GM18498 (cell line): ENCODE results near the gene BPHL.
"Not testable (repeated sequence)": the region's sequence is repeated elsewhere in the genome, so short reads cannot be mapped to it uniquely, and the experiment has no call there.

ENCODE experiments used
- ATAC-seq: cut with Tn5 transposase; IDR thresholded peaks from one replicate; pipeline ENCODE4 v1.9.1; 2021; ENCODE audit warnings: mild to moderate bottlenecking, moderate library complexity; ENCODE audit not compliant: unreplicated experiment

The BPHL gene

DNA sequence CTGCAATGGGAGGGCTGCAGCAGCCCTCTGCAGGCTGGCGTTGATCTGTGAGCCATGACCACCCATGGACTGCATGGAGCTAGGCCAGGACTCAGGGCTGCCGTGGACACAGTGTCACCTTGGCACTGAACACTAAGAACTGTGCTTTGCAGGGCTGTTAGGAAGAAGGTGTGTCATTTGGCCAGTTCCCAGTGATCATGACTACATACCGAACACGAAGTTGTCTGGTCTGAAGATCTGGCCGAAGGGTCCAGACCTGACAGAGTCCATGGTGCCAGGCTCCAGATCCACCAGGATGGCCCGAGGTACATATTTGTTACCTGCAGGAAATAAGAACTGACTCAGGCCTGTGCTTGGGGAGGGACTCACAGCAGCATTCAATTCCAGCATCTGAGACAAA is 36.9 kb downstream of the BPHL start:
- not testable (repeated sequence) for ATAC-seq

DNA sequence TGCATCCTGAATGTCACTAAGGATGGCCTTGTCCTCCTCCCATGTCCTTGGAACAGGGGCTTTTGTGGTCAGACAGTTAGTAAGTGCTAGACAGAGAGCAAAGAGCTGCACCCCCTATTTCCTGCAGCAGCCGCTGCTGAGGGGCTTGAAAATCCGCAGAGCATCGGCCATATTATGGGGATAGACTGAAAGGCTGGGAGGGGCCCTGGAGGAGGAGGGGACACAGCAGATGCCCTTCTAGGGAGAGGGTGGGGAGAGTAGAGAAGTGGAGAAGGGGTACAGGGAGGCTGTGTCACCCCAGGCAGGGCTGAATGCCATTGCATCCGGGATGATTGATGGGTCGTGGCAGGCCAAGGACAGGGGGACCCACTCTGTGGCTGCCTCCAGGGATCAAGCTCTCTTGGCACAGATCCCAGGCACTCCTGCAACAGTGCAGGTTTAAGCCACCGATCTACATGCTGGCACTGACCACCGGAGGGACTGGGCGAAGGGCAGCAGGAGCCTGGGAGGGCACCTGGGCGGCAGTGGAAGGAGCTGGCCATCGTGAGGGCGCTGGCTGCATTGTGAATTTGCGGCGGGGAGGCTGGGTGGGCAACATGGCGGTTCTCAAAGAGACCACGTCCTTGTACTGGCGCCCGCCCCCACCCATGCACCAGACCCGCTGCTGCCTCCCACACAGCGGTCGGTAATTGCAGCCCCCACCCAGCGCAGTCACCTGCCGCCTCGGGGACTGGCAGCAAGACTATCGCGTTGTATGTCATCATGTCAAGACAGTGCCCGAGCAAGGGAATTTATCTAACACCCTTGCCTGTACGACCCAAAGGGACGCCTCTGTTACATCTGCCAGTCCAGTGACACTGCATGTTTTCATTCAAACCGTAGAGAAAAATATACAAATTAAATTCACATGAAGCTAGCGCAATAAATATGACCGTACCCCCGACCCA is 37.9 kb downstream of the BPHL start:
- not testable (repeated sequence) for ATAC-seq

GRCh38 chr6:3157131-3157933 is 38.8 kb downstream of the BPHL start, which contains the start of gene TUBB2A:
Gene TUBB2A, minus strand, starts transcription at chr6:3157544. Its CDS starts 81 bp downstream, at chr6:3157463.
- peak; percentile 90 for ATAC-seq

DNA sequence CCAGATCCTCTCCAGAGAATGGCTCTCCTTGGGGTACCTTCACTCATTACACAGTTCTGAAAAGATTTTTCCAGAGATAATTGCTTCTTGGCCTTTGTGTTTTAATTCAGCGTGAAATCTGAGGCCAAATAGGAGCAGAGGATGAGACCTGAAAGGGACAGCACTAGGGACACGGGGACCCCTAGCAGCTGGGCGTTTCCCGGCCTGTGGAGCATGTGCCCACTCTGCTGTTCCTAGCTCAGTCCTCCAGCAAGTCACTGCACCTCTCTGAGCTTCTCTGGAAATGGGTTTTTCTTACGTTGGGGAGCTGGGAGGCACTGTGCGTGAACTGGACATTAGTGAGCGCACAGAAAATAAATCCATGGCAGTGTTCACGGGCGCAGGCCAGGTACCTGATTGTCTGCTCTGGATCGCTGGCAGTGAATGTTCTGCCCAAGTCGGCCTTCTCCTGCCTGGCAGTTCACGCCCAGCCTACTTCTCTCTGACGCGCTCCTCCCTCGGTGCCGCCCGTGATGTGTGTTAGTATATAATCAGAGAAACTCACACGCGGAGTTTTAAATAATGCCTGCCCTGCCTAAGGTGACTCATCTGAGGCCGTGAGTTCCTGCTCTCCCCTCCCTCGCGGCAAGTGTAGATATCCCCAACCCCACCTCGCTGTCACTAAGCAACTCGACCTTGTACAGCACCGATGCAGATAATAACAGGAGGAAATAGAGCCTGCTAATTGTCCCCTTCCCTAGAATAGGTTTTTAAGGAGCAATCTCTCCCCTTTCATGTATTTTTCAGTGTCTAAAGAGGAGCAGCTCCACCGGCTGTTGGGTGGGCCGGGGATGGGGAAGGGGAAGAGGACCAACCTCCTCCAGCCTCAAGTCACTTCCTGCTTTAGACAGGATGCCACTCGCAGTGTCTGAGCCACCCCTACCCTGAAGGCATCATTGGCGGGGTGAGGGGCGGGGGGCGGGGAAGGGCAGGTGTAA is 41.6 kb downstream of the BPHL start:
- no peak for ATAC-seq

DNA sequence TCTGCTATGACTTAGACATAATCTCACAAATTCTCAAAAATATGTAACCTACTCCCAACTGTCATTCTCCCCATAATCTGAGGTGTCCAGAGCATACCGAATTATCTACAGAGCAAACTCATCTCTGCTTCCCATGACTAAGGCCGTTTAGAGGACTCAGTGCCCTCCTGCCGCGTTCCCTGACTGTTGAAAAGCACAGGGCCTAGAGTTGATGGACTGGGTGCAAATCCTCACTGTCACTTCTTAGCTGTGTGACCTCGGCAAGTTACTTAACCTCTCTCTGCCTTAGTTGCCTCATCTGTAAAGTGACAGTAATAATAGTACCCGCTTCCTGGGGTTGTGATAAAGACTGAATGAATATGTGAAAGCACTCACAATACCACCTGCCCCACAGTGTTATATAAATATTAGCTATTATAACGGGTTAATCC is 43.6 kb downstream of the BPHL start:
- no peak for ATAC-seq

- peak; percentile 71 for ATAC-seq
Observed at GRCh38 chr6:3162565-3163247, 44.2 kb downstream of the BPHL start.

- ATAC-seq = peak; percentile 6
Observed at GRCh38 chr6:3163248-3163594, 44.7 kb downstream of the BPHL start.

DNA sequence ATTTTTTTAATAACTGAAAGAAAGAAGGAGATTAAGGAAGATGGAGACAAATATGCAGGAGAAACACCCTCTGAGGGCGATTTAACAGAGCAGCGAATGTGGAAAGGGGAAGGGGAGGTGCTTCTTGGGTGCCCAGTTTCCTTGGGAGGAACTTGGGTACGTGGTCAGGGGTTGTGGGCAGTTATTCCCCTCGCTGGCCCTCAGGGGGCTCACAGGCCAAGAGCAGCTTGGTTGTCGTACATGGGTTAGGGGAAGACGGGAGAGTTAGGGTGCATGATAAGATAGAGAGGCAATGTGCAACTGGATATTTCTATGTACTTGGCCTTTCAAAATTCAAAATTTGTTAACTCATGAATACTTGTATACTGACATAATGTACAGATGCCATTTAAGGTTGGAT is 45.9 kb downstream of the BPHL start:
- no peak for ATAC-seq

DNA sequence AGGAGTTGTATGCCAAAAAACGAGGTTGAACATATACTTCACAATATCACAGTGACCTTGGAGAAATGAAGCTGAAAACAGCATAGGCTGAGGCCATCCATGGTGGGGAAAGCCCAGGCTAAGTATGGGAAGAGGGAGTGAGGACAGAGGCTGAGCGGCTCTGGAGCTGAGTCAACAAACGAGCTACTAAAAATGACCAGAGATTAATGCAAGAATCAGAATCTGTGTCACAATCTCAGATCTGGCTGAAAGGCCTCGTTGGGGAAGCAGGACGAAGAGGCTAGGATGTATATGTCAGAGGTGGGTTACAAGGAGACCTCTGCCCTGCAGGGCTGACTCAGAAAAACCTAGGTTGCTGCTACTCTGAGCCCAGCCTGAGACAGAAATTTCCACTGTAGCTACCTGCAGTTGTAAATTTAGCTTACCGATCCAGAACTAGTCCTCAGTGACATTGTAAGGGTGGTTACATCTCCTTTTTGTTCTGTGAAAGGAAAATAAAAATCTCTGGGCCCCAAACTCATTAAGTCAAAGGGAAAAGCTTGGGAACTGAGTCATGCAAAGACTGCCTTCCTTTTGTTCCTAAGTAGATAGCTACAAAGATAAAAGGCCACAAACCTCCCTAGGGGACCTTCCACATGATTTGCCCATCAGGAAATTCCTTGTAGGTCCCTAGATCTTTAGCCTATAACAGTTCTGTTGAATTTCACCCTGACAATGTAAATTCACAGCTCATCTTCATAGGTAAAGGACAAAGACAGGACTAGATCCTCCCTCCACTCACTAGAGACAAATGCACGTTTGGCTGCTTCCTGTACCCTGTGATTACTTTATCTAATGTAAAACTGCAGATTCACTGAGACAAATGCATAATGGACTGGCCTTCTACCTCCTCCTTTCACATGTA is 47.4 kb downstream of the BPHL start:
- no peak for ATAC-seq

- not testable (repeated sequence) for ATAC-seq
Observed at GRCh38 chr6:3166535-3167225, 48.2 kb downstream of the BPHL start.

DNA sequence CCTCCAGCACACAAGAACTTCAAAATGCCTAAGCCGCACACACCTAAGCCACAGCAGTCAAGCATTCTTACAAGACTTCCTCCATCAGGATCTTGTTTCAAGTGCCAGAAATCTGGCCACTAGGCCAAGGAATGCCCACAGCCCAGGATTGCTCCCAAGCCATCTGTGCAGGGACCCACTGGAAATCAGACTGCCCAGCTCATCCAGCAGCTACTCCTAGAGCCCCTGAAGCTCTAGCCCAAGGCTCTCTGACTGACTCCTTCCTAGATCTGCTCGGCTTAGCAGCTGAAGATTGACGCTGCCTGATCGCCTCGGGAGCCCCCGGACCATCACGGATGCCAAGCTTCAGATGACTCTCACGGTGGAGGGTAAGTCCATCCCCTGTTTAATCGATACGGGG is 49.5 kb downstream of the BPHL start:
- not testable (repeated sequence) for ATAC-seq

GRCh38 chr6:3170676-3171075 is 52.2 kb downstream of the BPHL start:
- ATAC-seq = not testable (repeated sequence)

DNA sequence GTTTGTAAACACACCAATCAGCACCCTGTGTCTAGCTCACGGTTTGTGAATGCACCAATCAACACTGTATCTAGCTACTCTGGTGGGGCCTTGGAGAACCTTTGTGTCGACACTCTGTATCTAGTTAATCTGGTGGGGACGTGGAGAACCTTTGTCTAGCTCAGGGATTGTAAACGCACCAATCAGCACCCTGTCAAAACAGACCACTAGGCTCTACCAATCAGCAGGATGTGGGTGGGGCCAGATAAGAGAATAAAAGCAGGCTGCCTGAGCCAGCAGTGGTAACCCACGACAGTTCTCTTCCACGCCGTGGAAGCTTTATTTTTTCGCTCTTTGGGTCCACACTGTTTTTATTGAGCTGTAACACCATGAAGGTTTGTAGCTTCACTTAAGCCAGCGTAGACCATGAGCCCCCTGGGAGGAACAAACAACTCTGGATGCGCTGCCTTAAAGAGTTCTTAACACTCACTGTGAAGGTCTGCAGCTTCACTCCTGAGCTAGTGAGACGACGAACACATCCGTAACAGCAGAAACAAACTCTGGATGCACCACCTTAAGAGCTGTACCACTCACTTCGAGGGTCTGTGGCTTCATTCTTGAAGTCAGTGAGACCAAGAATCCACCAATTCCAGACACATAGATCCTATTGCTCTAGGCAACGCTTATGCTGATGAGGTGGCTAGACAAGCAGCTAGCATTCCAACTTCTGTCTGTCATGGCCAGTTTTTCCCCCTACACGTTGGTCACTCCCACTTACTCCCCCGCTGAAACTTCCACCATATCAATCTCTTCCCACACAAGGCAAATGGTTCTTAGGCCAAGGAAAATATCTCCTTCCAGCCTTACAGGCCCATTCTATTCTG is 53.0 kb downstream of the BPHL start:
- ATAC-seq = not testable (repeated sequence)

DNA sequence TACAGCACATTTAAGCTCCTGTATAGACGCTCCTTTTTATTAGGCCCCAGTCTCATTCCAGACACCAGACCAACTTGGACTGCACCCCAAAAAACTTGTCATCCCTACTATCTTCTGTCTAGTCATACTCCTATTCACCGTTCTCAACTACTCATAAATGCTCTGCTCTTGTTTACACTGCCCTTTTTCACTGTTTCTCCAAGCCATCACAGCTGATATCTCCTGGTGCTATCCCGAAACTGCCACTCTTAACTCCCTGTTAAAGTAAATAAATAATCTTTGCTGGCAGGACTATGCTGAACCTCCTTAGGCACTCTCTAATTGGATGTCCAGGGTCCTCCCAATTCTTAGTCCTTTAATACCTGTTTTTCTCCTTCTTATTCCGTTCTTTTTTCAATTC is 54.3 kb downstream of the BPHL start:
- ATAC-seq = not testable (repeated sequence)

DNA sequence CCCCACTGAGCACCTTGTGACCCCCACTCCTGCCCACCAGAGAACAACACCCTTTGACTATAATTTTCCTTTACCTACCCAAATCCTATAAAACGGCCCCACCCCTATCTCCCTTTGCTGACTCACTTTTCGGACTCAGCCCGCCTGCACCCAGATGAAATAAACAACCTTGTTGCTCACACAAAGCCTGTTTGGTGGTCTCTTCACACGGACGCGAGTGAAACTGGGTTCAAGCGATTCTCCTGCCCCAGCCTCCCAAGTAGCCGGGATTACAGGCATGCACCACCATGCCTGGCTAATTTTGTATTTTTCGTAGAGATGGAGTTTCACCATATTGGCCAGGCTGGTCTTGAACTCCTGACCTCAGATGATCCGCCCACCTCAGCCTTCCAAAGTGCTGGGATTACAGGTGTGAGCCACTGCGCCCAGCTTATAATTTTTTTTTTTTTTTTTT is 55.2 kb downstream of the BPHL start:
- ATAC-seq = not testable (repeated sequence)

DNA sequence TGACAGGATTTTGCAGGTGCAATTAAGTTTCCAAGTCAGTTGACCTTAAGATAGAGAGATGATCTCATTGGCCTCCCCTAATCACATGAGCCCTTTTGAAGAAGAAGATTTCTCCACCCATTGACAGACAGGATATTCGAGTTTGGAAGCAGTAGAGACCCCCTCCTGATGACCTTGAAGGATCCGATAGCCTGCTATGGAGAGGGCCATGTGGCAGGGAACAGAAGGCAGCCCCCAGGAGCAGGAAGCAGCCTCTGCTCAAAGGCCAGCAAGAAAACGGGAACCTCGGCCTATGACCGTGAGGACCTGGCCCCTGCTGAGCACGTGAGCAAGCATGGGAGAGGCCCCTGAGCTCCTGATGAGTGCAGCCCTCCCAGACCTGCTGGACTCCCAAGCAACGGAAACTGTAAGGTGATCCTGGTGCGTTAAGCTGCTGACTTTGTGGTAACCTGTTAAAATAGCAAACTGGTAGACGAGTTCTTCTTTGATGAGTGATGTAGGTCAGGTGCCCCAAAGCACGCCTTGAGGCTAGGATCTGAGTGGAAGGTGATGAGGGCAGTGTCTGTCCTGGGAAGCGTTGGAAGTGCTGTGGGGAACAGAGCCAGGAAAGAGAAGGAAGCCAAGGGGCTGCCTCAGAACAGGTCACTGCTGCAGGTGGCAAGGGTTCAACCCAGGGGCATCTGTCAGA is 57.3 kb downstream of the BPHL start:
- ATAC-seq = no peak
